ENCODE results near the gene ERICH4. TPM values are rescaled to one million over a fixed set of nuclear protein-coding genes. Genes with fewer than 3 reads are reported as not detected.
A peak's percentile ranks its signal among the peaks of the same experiment; 100 is the strongest.
"Not testable (repeated sequence)": the region's sequence is repeated elsewhere in the genome, so short reads cannot be mapped to it uniquely, and the experiment has no call there.

Gene ERICH4
- total and polyA plus RNA-seq, 2 of the 8 experiments (the other 6 are each of a cell fraction or from before 2014, with no cell fraction given), result not detected

GRCh38 chr19:41463257-41464256, 20.6 kb downstream of the ERICH4 start:
- H3K56ac ChIP-seq (replicated peaks; ENCODE audit: insufficient read length, low read depth, low read length); H3K4me1 ChIP-seq (replicated peaks in 1 of 4; ENCODE audit: control insufficient read depth in 3 of 4, insufficient read depth in 4 of 4, low read length in 3 of 4); H2BK120ac ChIP-seq (replicated peaks; ENCODE audit: low read depth, low read length); H3K79me2 ChIP-seq (ENCODE audit: control insufficient read depth in 1 of 2, insufficient read depth in 2 of 2, low read length in 2 of 2); H3K14ac ChIP-seq (ENCODE audit: insufficient read length); H3K27ac ChIP-seq (ENCODE audit: low read depth, low read length); H3K4ac ChIP-seq (replicated peaks; ENCODE audit: insufficient read length, low read depth, low read length); H3K9ac ChIP-seq (replicated peaks in 1 of 4; ENCODE audit: extremely low read depth in 1 of 4, low read depth in 3 of 4, low read length in 3 of 4); H2BK12ac ChIP-seq (ENCODE audit: low read depth, low read length); H2BK20ac ChIP-seq (ENCODE audit: low read length); H3K23me2 ChIP-seq (ENCODE audit: low read depth, low read length); H4K91ac ChIP-seq (replicated peaks; ENCODE audit: insufficient read length, low read length); H3K27me3 ChIP-seq (replicated peaks in 1 of 4; ENCODE audit: control insufficient read depth in 3 of 4, extremely low read depth in 1 of 4, insufficient read depth in 3 of 4, low read length in 3 of 4); H3K18ac ChIP-seq (ENCODE audit: extremely low read depth, low read length); H4K8ac ChIP-seq (ENCODE audit: extremely low read depth, insufficient read depth, low read length); H3K23ac ChIP-seq (ENCODE audit: insufficient read length); H4K20me1 ChIP-seq (replicated peaks in 1 of 2; ENCODE audit: control insufficient read depth in 1 of 2, insufficient read depth in 2 of 2, low read length in 2 of 2); H4K5ac ChIP-seq (ENCODE audit: insufficient read length, low read depth, low read length); POLR2A ChIA-PET (ENCODE audit: partially characterized antibody); H3K36me3 ChIP-seq (ENCODE audit: control insufficient read depth in 2 of 4, insufficient read depth in 4 of 4, low read length in 3 of 4); H2BK15ac ChIP-seq (ENCODE audit: low read length); CTCF ChIA-PET (ENCODE audit: partially characterized antibody); H3K79me1 ChIP-seq (ENCODE audit: low read depth, low read length); H3K4me3 ChIP-seq (ENCODE audit: extremely low read depth in 1 of 4, insufficient read depth in 2 of 4, low read depth in 3 of 4, low read length in 4 of 4); DNase-seq (ENCODE audit: low read depth in 1 of 2, low spot score in 2 of 2); H2BK5ac ChIP-seq (ENCODE audit: low read depth, low read length); H2AK5ac ChIP-seq (ENCODE audit: low read depth, low read length); H3K4me2 ChIP-seq (ENCODE audit: insufficient read depth in 1 of 2, low read depth in 2 of 2, low read length in 2 of 2); H2AFZ ChIP-seq (ENCODE audit: low read length): not testable (repeated sequence)
- peaks cover 32 to 47% of the 10 kb centered on the region in 2 experiments for H3K9me3 ChIP-seq (ENCODE audit: insufficient read depth in 2 of 2, low read depth in 1 of 2, low read length in 1 of 2)
- FAIRE-seq, result peak; percentile 52
- WGBS, 2 experiments (ENCODE audit: extremely low coverage in 1 of 2, insufficient coverage in 1 of 2, insufficient read length in 1 of 2, insufficient replicate concordance in 2 of 2, low coverage in 1 of 2, low lambda C conversion rate in 2 of 2, missing lambda C conversion rate in 1 of 2), result 84% methylated on average over 22 of the region's 22 CpGs; no CpG with 5 or more reads in 1 of the 2 experiments
